NCI-H82 (cell line): ENCODE results near the gene OR5AU1.

ENCODE experiments used
- DNase-seq: peaks from one replicate; lab custom pipeline; 2025; lab: John Stamatoyannopoulos, UW

Gene OR5AU1

DNA sequence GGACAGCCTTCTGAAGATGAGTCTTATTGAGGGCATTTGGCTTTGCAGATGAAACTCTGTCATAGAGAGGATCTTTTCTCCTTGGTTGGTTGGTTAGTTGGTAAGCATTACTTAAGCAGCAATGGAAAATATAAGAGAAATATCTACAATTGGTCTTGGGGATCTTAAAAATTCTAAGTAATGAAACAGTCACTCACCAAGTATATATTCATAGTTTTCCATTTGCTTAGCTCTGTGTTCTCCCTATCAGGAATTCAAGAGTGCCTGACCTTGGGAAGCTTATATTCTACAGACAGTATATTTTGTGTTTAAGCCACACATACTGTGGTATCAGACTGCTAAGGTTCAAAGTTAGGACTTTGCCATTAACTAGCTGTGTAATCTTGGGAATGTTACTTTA, at the start of gene OR5AU1:
Gene OR5AU1, minus strand, starts transcription at position 101 of the 400 bp plus-strand sequence. CDS start 191 bp downstream, outside the sequence.
- DNase-seq: no peak

DNA sequence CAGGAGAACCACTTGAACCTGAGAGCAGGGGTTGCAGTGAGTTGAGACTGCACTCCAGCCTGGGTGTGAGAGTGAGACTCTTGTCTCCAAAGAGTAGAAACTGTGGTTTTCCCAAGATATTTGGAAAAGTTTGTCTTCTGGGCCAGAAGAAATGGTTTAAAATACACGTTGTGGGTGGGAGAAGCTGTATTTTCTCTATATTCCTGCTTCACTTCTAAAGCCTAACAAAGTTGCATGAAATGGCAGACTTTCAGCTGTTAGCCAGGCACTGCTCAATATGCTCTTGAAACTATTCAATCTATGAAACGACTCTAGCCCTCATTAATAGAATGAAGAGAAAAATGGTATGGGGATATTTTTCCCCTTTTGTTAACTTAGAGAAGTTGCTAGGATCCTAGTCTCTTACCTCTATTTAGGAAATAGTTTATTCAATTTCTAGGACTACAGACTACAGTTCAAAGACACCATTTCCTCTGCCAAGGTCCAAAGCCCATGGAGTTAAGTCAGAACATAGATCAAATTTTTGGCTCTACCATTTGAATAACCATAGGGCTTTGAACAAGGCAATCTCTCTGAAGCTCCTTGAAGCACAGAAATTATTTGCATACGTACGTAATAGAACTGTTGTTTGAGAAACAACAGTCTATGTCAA, 49.3 kb upstream of the OR5AU1 start:
- DNase-seq: peak; percentile 42

DNA sequence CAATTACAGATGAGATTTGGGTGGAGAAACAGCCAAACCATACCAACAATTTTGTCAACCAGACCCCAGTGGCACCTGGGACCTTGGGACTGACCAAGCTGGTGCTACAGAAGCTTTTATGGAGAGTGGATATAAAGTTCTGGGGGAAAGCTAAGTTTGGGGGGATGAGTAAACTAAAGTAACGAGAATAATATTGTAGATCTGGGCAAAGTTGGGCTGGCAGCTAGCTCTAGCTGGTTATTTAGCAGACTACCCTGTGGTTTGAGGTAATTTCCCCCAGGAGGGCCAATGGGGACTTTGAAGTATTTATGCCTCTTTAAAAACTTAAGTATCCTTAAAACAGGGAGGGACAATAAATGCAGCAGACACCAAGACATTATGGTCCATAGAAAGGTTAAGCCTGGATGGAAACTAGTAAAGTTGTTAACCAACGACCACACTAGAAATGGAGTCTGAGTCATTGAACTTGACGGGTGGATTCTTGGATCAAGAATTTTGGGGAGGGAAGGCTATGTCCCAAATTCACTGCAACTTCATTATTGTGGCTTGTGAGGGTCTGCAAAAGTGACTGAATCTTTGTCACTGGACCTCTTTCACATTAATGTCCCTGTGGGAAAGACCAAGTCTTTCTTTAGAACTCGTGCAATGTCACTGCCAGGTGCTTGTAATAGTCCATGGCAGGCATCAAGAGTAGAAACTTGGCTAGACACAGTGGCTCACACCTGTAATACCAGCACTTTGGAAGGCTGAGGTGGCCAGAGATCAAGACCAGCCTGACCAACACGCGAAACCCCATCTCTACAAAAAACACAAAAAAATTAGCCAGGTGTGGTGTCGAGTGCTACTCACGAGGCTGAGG, 48.5 kb upstream of the OR5AU1 start:
- peak; percentile 42 for DNase-seq

GRCh38 chr14:21203470-21204166, 47.8 kb upstream of the OR5AU1 start:
- peak; percentile 55 for DNase-seq

DNA sequence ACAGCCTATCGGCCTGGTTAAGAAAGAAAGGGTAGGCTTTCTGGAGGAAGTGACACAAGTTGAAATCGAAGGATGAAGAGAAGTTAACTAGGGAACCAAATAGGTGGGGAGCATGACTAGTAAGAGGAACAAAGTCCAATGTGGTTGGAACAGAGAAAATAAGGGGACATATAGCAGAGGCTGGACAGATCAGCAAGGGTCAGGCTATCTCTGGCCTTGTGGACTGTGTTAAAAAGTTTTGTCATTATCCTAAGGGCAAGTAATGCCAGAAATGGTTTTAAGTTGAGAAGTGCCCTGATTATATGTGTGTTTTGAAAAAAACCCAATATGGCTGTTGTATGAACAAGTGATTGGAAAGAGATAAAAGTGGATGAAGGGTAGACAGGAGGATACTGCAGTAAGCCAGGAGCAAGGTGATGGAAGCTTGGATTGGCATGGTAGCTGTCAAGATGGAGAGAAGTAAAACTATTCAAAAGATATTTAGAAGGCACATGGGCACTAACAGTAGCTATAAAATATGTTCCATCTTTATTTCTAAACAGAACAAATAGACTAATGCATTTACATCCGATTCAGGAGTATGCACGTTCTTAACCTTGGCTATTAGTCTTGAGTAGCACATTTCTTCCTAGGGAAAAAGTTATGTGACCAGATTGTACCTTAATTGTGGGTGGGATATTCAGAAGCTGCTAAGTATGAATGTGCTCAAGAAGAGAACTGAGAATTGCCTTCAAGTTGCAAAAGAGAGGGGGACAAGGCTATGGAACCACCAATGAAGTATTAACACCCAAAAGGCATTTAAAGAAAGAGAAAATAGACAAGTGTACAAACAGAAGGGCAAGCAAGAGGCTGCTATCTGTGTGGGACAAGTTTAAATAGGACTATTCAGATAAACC, 46.8 kb upstream of the OR5AU1 start:
- DNase-seq: no peak

- no peak for DNase-seq
These were observed 46.0 kb upstream of the OR5AU1 start for GRCh38 chr14:21201732-21202462.

- no peak for DNase-seq
These were observed 45.0 kb upstream of the OR5AU1 start for GRCh38 chr14:21200752-21201461.

DNA sequence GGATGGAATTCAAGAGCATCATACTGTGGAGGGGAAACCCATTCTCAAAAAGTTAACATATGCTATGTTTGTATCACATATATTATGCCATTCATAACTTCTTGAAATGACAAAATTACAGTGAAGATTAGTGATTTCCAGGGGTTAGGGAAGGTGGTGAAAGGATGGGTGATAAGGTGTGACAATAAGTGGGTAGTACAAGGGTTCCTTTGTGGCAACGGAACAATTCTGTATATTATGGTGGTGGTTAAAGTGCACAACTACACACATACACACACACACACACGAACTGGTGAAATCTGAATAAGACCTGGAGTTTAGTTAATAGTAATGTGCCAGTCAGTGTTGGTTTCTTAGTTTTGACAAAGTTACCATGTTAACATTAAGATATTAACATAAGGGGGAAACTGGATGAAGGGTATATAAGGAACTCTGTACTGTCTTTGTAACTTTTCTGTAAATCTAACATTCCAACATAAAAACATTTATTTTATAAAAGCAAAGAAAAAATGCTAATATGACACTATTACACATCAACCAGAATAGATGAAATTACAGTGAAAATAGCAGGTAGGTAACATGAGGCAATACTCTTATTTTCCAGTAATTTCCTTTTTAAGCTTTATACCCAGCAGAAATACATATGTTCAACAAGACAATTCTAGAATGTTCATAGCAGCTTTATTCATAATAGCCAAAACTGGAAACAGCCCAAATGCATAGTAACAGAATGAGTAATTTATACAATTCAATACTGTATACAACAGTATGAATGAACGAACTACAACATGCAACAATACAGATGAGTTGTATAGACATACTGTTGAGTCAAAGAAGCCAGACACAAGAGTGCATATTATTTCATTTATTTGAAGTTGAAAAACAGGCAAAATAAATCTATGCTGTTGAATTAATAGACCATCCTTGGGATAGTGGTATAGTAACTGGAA, 44.0 kb upstream of the OR5AU1 start:
- no peak for DNase-seq

GRCh38 chr14:21197418-21198205, 41.7 kb upstream of the OR5AU1 start:
- no peak for DNase-seq

- DNase-seq: no peak
These were observed 38.7 kb upstream of the OR5AU1 start for GRCh38 chr14:21194597-21194996.

DNA sequence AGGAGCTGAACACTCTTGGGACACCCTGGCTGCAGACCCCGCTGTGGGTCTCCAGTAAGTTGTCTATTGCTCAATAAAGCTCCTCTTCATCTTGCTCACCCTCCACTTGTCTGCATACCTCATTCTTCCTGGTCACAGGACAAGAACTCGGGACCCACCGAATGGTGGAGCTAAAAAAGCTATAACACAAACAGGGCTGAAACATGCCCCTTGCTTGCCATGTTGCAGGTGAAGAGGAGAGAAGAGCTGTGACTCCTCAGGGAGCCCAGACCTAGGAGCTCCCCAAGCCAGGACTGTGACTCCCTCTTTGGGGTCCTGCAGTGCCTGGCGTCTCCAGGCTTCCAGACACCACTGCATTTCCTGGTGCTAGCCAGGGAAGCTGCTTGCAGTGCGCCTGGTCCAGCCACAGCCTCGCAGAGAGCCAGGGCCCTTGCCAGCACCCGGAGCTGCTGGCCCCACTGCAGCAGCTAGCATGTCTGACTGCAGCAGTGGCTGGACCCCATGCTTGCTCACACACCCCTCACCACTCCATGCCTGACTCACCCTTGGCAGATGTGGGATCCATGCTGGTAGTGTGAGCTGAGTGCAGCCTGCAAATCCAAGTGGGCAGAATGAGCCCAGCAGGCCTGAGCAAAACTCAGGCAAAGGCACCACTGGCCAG, 37.1 kb upstream of the OR5AU1 start:
- no peak for DNase-seq

GRCh38 chr14:21192447-21192822, 36.6 kb upstream of the OR5AU1 start:
- DNase-seq: no peak

- DNase-seq: peak; percentile 80
These were observed 36.1 kb upstream of the OR5AU1 start for GRCh38 chr14:21191809-21192446.

DNA sequence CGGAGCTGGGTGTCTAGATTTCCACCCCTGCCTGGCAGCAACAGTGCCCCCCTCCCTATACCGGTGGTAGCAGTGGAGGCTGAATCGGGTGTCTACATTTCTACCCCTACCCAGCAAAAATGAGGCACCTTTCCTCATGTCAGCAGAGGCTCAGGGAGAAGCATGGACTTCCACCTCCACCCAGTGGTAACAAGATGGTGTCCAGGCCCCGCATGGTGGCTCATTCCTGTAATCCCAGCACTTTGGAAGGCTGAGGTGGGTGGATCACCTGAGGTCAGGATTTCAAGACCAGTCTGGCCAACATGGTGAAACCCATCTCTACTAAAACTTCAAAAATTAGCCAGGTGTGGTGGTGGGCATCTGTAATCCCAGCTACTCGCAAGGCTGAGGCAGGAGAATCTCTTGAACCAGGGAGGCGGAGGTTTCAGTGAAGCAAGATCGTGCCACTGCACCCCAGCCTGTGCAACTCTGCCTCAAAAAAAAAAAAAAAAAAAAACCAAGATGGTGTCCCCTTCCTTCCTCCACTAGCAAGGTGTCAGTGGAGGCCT, 35.5 kb upstream of the OR5AU1 start:
- no peak for DNase-seq

- no peak for DNase-seq
These were observed 29.6 kb upstream of the OR5AU1 start for GRCh38 chr14:21185491-21185890.

DNA sequence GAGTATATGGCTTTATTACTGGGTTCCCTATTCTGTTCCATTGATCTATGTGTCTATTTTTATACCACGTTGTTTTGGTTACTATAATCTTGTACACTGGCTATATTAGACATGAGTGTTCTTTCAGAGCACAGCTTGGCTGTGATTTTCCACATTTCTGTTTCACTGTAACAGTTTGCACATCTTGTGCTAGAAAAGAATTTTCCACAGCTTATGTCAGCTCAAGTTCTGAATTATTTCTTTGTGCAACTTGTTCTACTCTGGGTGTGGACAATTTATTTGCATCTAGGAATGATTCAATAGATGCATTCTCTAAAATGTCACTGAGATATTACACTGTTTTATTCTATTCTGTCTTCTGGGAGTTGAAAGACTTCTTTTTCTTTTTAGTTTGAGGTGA, 28.4 kb upstream of the OR5AU1 start:
- no peak for DNase-seq

- DNase-seq: no peak
These were observed 26.3 kb upstream of the OR5AU1 start for GRCh38 chr14:21182166-21182565.
